HG03457 (cell line): ENCODE data around the gene PHF3.

Experiments used
- ATAC-seq: cut with Tn5 transposase; IDR thresholded peaks from one replicate; pipeline ENCODE4 v1.9.1; 2021; ENCODE audit warnings: moderate number of reproducible peaks; ENCODE audit not compliant: unreplicated experiment

The PHF3 gene

DNA sequence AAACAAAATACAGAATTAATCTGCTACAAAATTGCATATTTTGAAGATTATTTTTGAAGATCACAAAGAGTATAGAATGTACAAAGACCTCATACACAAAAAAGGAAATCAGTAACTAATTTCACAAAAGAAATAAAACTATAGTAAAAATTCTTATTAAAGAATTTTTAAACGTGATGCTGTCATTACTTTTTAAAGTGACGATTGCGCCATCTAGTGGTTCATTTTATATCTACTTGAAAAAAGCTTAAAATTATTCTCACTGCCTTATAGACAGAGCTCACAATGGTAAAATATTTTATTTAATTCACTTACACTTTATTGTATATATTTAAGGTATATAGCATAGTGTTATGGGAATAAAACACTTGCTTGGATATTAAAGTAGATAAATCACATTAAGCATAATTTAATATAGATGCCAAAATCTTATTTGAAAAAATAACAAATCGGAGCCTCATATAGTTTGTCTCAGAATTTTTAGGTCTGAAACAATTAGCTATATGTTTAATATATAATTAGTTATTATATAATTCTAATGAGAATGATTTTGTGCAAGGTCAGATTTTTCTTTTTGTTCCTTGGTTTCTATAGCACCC is 128.8 kb downstream of the PHF3 start:
- ATAC-seq = no peak
